ENCODE results near the gene HOXB7. TPM values are rescaled to one million over a fixed set of nuclear protein-coding genes. Genes with fewer than 3 reads are reported as not detected.

The HOXB7 gene
- total RNA-seq, 2 donors from 2014 or later, result 1.3 to 1.6 TPM

DNA sequence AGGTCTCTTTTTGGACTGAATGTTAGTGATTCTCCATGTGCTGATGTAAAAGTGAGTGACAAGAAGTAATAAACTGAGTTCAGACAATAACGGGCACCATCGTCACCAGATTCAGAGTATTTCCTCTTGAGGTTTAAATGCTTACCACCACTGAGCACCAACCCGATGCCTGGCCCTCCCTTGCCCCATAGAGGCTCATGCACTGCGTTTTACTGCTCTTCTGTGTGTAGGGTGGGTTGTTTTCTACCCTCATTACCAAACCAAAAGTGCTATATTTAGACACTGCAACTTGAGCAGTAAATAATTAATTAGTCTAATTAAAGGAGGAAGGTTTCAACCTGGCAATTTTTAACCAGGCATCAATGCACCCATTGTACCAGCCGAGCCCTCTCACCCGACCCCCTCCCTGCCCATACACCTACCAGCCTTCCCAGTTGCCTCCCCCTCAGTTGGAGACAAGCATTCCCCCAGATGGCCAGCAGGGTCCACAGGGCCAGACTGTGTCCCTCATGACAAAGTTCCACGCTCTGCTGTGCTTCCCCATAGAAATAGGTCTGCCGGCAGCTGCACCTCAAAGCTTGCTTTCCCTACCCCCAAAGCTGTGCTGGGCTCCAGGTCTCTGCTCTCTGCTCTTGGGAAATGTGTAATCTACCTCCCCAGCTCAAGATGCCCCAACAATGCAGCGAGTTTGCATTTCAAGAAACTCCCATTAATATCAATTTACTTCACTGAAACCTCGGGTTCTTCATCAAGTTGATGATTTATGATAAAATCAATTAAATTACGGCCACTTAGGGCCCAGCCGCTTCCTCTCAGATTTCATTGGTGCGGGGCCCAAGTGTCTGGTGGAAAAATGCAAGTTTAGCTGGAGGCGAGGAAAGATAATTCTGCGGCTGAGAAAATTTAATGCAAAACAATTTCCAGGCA, 48.7 kb downstream of the HOXB7 start:
- DNase-seq (no peak), ATAC-seq (replicated peaks in 1 of 2) (no peak)
- Mint-ChIP-seq H3K27ac (no peak overlapping the region), H3K9me3 (no peaks in the 10 kb centered on the region), H3K27me3 (ENCODE audit: low read depth) (peaks cover 13% of the 10 kb centered on the region), H3K36me3 (ENCODE audit: insufficient read depth in 2 of 2) (no peaks in the 10 kb centered on the region), H3K4me3 (no peak overlapping the region), H3K4me1 (ENCODE audit: low read depth) (no peaks in the 10 kb centered on the region)

- H3K4me1 Mint-ChIP-seq (ENCODE audit: low read depth), result peaks cover 4% of the 10 kb centered on the region
- ATAC-seq (replicated peaks in 1 of 2), result no peak
- H3K4me3 Mint-ChIP-seq, result no peak overlapping the region
- H3K9me3 Mint-ChIP-seq, result no peaks in the 10 kb centered on the region
- H3K27ac Mint-ChIP-seq, result no peak overlapping the region
- no peak for DNase-seq
- H3K36me3 Mint-ChIP-seq (ENCODE audit: insufficient read depth in 2 of 2), result peaks cover 0 to 2% of the 10 kb centered on the region in 2 donors
- peaks cover 29% of the 10 kb centered on the region for H3K27me3 Mint-ChIP-seq (ENCODE audit: low read depth)
Measured at GRCh38 chr17:48559840-48560817, 50.7 kb downstream of the HOXB7 start.

- Mint-ChIP-seq H3K4me1 (ENCODE audit: low read depth) (peaks cover 4% of the 10 kb centered on the region), H3K4me3 (no peak overlapping the region), H3K27me3 (ENCODE audit: low read depth) (peaks cover 29% of the 10 kb centered on the region), H3K36me3 (ENCODE audit: insufficient read depth in 2 of 2) (peaks cover 0 to 2% of the 10 kb centered on the region in 2 donors), H3K9me3 (no peaks in the 10 kb centered on the region), H3K27ac (no peak overlapping the region)
- ATAC-seq (replicated peaks in 1 of 2) (no peak), DNase-seq (no peak)
Measured at GRCh38 chr17:48559122-48559839, 51.5 kb downstream of the HOXB7 start.

DNA sequence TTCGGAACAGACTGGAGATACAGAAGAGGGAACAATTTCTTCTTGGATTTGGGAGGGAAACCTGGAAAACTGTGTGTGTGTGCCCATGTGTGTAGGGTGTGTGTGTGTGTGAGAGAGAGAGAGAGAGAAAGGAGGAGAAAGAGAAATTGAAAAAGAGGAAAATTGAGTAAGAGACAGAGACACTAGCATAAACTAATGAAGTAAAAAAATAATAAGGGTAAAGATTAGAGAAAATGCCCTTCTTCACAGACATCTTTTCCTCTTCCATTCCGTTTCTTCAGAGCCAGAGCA, 52.0 kb downstream of the HOXB7 start:
- DNase-seq (no peak), ATAC-seq (replicated peaks in 1 of 2) (no peak)
- Mint-ChIP-seq H3K4me3 (no peak overlapping the region), H3K27ac (no peak overlapping the region), H3K9me3 (no peaks in the 10 kb centered on the region), H3K36me3 (ENCODE audit: insufficient read depth in 2 of 2) (peaks cover 0 to 2% of the 10 kb centered on the region in 2 donors), H3K4me1 (ENCODE audit: low read depth) (peaks cover 4% of the 10 kb centered on the region), H3K27me3 (ENCODE audit: low read depth) (peaks cover 28% of the 10 kb centered on the region)

GRCh38 chr17:48558057-48558830, 52.6 kb downstream of the HOXB7 start:
- Mint-ChIP-seq H3K36me3 (ENCODE audit: insufficient read depth in 2 of 2) (peaks cover 0 to 2% of the 10 kb centered on the region in 2 donors), H3K4me3 (no peak overlapping the region), H3K27me3 (ENCODE audit: low read depth) (peaks cover 23% of the 10 kb centered on the region), H3K27ac (no peak overlapping the region), H3K4me1 (ENCODE audit: low read depth) (peaks cover 4% of the 10 kb centered on the region), H3K9me3 (no peaks in the 10 kb centered on the region)
- DNase-seq (no peak), ATAC-seq (replicated peaks in 1 of 2) (no peak)

Other genes starting within 250 kb of the HOXB7 start
- 100 to 1,000 TPM in 1 of 2 donors, 10 to 100 TPM in 1; 96.6 to 108 TPM for gene SKAP1, start 180.8 kb downstream of the HOXB7 start, total RNA-seq
- not detected for gene HOXB1, start 80.0 kb downstream of the HOXB7 start, total RNA-seq
- 10 to 100 TPM; 18.1 to 37.7 TPM for gene HOXB2, start 65.9 kb downstream of the HOXB7 start, total RNA-seq
- 1 to 10 TPM; 1.9 to 3.3 TPM for gene HOXB4, start 32.7 kb downstream of the HOXB7 start, total RNA-seq
- gene HOXB3, start 20.8 kb downstream of the HOXB7 start, total RNA-seq, result 1 to 10 TPM; 2.9 to 8.1 TPM
- gene HOXB5, start 17.2 kb downstream of the HOXB7 start, total RNA-seq, result not detected
- under 1 TPM; 0.24 to 0.51 TPM for gene HOXB6, start 6.0 kb downstream of the HOXB7 start, total RNA-seq
- gene HOXB8, start 4.3 kb upstream of the HOXB7 start, total RNA-seq, result not detected
- gene HOXB9, start 15.3 kb upstream of the HOXB7 start, total RNA-seq, result 10 to 100 TPM; 15.0 to 23.0 TPM
- not detected for gene PRAC1, start 111.5 kb upstream of the HOXB7 start, total RNA-seq
- gene PRAC2, start 112.2 kb upstream of the HOXB7 start, total RNA-seq, result not detected
- not detected for gene HOXB13, start 117.7 kb upstream of the HOXB7 start, total RNA-seq
- gene TTLL6, start 206.2 kb upstream of the HOXB7 start, total RNA-seq, result not detected
- gene CALCOCO2, start 220.0 kb upstream of the HOXB7 start, total RNA-seq, result 100 to 1,000 TPM in 1 of 2 donors, 10 to 100 TPM in 1; 97.0 to 132 TPM